Stomach (tissue), 9 donors: Measurements from ENCODE around the gene MYO9B. TPM values are rescaled to one million over a fixed set of nuclear protein-coding genes. Genes with fewer than 3 reads are reported as not detected.

Experiments
- DNase-seq, 2 donors: peaks; one replicate each; pipeline versions ENCODE4 v3.0.0 to v3.0.0-alpha.2; 2013 to 2019
- H3K27ac ChIP-seq, 5 donors: fragments of 200-600 bp in 4 of 5; sonication (generic) in 4 of 5; one replicate each; pipeline ENCODE4 v1.5.1; 2013 to 2019; ENCODE audit warnings: mild to moderate bottlenecking in 1 of 5, moderate library complexity in 1 of 5
- H3K27me3 ChIP-seq, 3 donors: fragments of 200-600 bp; sonication (generic); one replicate each; pipeline ENCODE4 v1.5.1; 2017 to 2019; ENCODE audit warnings: mixed run types in 1 of 3
- H3K36me3 ChIP-seq, 4 donors: fragments of 200-600 bp; sonication (generic); 1 replicate in 3 of 4; 2 replicates in 1 of 4; pipeline ENCODE4 v1.5.1; 2016 to 2019
- H3K4me1 ChIP-seq, 4 donors: fragments of 200-600 bp; sonication (generic); one replicate each; pipeline ENCODE4 v1.5.1; 2016 to 2019
- H3K4me3 ChIP-seq, 4 donors: fragments of 200-600 bp; sonication (generic) in 3 of 4; one replicate each; pipeline ENCODE4 v1.5.1; 2016 to 2019; ENCODE audit warnings: mild to moderate bottlenecking in 1 of 4
- H3K9me3 ChIP-seq, 4 donors: fragments of 200-600 bp; sonication (generic); one replicate each; pipeline ENCODE4 v1.5.1; 2016 to 2019
- EP300 ChIP-seq: sonication (generic); formaldehyde crosslinking; IDR thresholded peaks from one replicate; pipeline ENCODE4 v1.6.1; 2017; ENCODE audit warnings: antibody characterized with exemption
- POLR2A ChIP-seq, 4 donors: fragments of 450-650 bp; IDR thresholded peaks; one replicate each; pipeline ENCODE4 v1.6.1; 2016; ENCODE audit warnings: antibody characterized with exemption in 4 of 4, control low read depth in 2 of 4, mild to moderate bottlenecking in 1 of 4, moderate library complexity in 1 of 4
- POLR2AphosphoS5 ChIP-seq, 3 donors: sonication (generic); formaldehyde crosslinking; IDR thresholded peaks; one replicate each; pipeline ENCODE4 v1.6.1; 2016; ENCODE audit warnings: antibody characterized with exemption in 3 of 3
- WGBS, 5 donors: extraction: QIAGEN DNeasy Blood & Tissue Kit in 3 of 5; methylation state at CpG; one replicate each; pipeline versions ENCODE4 v1.1.5 to v1.1.7; 2013 to 2018; 5-methylcytosine and 5-hydroxymethylcytosine counted together
- intact Hi-C: fragments of 100-400 bp; cut with DNase I; formaldehyde crosslinking; loops from one replicate; pipeline ENCODE4 v1.15.1; 2023; ENCODE audit warnings: low total_unique reads
- polyA plus RNA-seq, 3 donors: library from polyadenylated mRNA; stranded (reverse); fragments of 200-250 nt; gene quantifications; one replicate each; pipeline ENCODE4 v1.2.3, GENCODE V29; 2013
- total RNA-seq, 5 donors: library from RNA; depleted of rRNA; stranded (reverse); fragments of >200 nt; gene quantifications; one replicate each; pipeline versions ENCODE4 v1.1.0 to v1.2.3, GENCODE V29; 2014 to 2016
- TF ChIP-seq, protein P1 (sequence below), 7 experiments: fragments of 450-650 bp in 4 of 7; fragments of 200-600 bp in 3 of 7; sonication (generic) in 3 of 7; IDR thresholded peaks; one replicate each; pipeline ENCODE4 v1.5.1; 2016 to 2019; ENCODE audit warnings: antibody characterized with exemption in 7 of 7, control low read depth in 2 of 7, mild to moderate bottlenecking in 1 of 7
- donor health status: healthy with polysubstance abuse.
- donor health status: Bipolar disorder and iron deficiency.
- donor health status: healthy.

The MYO9B gene
- total and polyA plus RNA-seq, 8 donors = 30.2 to 265 (median 62.5) TPM

DNA sequence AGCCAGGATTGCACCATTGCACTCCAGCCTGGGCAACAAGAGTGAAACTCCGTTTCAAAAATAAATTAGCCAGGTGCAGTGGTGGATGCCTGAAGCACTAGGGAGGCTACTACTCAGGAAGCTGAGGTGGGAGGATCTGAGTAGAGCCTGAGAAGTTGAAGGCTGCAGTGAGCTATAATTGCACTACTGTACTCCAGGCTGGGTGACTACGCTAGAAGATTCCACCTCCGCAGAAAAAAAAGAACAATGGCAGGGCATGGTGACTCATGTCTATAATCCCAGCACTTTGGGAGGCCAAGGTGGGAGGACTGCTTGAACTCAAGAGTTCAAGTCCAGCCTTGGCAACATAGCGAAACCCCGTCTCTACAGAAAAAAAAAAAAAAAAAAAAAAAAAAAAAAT lies 20.8 kb upstream of the MYO9B start:
- Histone ChIP-seq H3K27ac (no peak overlapping the region), H3K27me3 (no peaks in the 10 kb centered on the region), H3K9me3 (peaks cover 0 to 18% (median 9%) of the 10 kb centered on the region in 4 donors), H3K4me1 (no peaks in the 10 kb centered on the region), H3K4me3 (no peak overlapping the region), H3K36me3 (peaks cover 19 to 97% (median 92%) of the 10 kb centered on the region in 4 donors)
- intact Hi-C loops = loop anchor here (5.0 kb wide), 1 partner anchor 282 kb away; no protein-coding TSS in a partner anchor
- WGBS, 5 donors = 90 to 100% (median 97%) methylated on average over 3 to 5 of the region's 5 CpGs
- DNase-seq = no peak
- TF ChIP-seq POLR2A (IDR thresholded peaks at IDR 0.05) = no peak
- no peak for TF ChIP-seq POLR2AphosphoS5 (IDR thresholded peaks at IDR 0.05)

DNA sequence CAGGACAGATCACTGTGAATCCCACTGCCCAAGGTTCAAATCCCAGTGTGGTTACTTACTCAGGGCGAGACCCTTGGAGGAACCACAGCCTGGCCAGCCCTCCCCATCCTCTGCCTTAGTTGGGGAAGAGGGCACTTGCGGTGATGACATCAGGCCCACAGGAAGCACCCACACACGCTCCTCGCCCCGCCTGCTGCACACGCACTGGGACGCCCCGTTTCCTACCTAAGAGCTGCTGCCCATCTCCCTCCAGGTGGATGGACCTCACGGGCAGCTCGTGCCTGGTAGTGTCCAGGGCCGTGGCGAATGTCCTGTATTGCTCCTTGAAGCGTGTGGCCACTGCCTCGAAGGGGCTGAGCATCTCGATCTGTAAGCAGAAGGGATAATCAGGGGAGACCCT lies 19.9 kb upstream of the MYO9B start:
- no peak overlapping the region for H3K27ac ChIP-seq
- DNase-seq = no peak
- H3K4me1 ChIP-seq = no peaks in the 10 kb centered on the region
- peaks cover 19 to 95% (median 86%) of the 10 kb centered on the region in 4 donors for H3K36me3 ChIP-seq
- TF ChIP-seq EP300 = no peak
- TF ChIP-seq, protein P1, sequence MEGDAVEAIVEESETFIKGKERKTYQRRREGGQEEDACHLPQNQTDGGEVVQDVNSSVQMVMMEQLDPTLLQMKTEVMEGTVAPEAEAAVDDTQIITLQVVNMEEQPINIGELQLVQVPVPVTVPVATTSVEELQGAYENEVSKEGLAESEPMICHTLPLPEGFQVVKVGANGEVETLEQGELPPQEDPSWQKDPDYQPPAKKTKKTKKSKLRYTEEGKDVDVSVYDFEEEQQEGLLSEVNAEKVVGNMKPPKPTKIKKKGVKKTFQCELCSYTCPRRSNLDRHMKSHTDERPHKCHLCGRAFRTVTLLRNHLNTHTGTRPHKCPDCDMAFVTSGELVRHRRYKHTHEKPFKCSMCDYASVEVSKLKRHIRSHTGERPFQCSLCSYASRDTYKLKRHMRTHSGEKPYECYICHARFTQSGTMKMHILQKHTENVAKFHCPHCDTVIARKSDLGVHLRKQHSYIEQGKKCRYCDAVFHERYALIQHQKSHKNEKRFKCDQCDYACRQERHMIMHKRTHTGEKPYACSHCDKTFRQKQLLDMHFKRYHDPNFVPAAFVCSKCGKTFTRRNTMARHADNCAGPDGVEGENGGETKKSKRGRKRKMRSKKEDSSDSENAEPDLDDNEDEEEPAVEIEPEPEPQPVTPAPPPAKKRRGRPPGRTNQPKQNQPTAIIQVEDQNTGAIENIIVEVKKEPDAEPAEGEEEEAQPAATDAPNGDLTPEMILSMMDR (IDR thresholded peaks at IDR 0.05) = no peak
- TF ChIP-seq POLR2A (IDR thresholded peaks at IDR 0.05) = no peak
- TF ChIP-seq POLR2AphosphoS5 (IDR thresholded peaks at IDR 0.05) = no peak
- intact Hi-C loops = no loop called here
- no peaks in the 10 kb centered on the region for H3K27me3 ChIP-seq
- no peak overlapping the region for H3K4me3 ChIP-seq
- WGBS, 5 donors = 91 to 95% (median 94%) methylated on average over 7 to 15 of the region's 15 CpGs
- peaks cover 0 to 18% (median 9%) of the 10 kb centered on the region in 4 donors for H3K9me3 ChIP-seq

- Histone ChIP-seq H3K4me1 (no peaks in the 10 kb centered on the region), H3K27me3 (no peaks in the 10 kb centered on the region), H3K4me3 (no peak overlapping the region), H3K27ac (no peak overlapping the region), H3K36me3 (peaks cover 19 to 89% (median 76%) of the 10 kb centered on the region in 4 donors), H3K9me3 (peaks cover 0 to 18% (median 9%) of the 10 kb centered on the region in 4 donors)
- TF ChIP-seq POLR2AphosphoS5 (IDR thresholded peaks at IDR 0.05) = no peak
- TF ChIP-seq POLR2A (IDR thresholded peaks at IDR 0.05) = no peak
- TF ChIP-seq, protein P1 (IDR thresholded peaks at IDR 0.05) = no peak
- no peak for TF ChIP-seq EP300
- intact Hi-C loops = no loop called here
- WGBS, 5 donors = 94 to 100% (median 98%) methylated on average over 8 of the region's 8 CpGs
- DNase-seq = no peak
These were observed 17.3 kb upstream of the MYO9B start for GRCh38 chr19:17058236-17058635.

DNA sequence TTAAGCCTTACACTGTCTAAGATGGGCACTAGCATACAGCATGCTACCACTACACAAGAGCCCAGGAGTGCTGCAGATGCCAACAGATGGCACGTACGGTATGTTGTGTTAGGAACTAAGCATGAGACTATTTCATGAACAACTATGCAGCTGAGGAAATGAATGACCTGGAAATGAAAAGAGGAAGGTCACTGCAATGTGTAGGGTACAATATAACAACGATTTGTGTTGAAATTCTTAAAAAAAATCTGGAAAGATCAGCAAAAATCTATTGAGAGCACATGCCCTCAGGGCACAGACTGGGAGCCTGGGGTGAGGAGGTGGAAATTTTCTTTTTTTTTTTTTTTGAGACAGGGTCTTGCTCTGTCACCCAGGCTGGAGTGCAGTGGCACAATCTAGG lies 14.8 kb upstream of the MYO9B start:
- TF ChIP-seq POLR2AphosphoS5 (IDR thresholded peaks at IDR 0.05) (no peak), EP300 (no peak), POLR2A (IDR thresholded peaks at IDR 0.05) (no peak)
- TF ChIP-seq, protein P1 (IDR thresholded peaks at IDR 0.05) = no peak
- 75 to 94% (median 92%) methylated on average over 3 of the region's 3 CpGs for WGBS, 5 donors
- no peak overlapping the region for H3K27ac ChIP-seq
- DNase-seq = no peak
- H3K36me3 ChIP-seq = peaks cover 19 to 67% (median 57%) of the 10 kb centered on the region in 4 donors
- intact Hi-C loops = loop anchor here (10.0 kb wide), 1 partner anchor 94 kb away; no protein-coding TSS in a partner anchor
- no peak overlapping the region for H3K4me3 ChIP-seq
- H3K9me3 ChIP-seq = peaks cover 0 to 18% (median 9%) of the 10 kb centered on the region in 4 donors
- no peaks in the 10 kb centered on the region for H3K4me1 ChIP-seq
- no peaks in the 10 kb centered on the region for H3K27me3 ChIP-seq

DNA sequence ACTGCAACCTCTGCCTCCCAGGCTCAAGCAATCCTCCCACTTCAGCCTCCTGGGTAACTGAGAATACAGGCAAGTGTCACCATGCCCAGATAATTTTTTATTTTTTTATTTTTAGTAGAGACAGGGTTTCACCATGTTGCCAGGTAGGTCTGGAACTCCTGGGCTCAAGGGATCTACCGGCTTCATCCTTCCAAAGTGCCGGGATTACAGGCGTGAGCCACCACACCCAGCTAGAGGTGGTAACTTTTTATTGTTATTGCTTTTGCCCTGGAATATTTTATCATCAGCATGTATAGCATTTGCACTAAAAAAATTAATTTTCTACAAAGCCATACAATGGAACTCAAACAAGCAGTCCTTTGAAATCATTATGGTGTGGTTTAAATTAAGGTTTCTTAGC lies 14.4 kb upstream of the MYO9B start:
- Histone ChIP-seq H3K36me3 (peaks cover 19 to 63% (median 54%) of the 10 kb centered on the region in 4 donors), H3K27me3 (no peaks in the 10 kb centered on the region), H3K4me3 (no peak overlapping the region), H3K27ac (no peak overlapping the region), H3K9me3 (peaks cover 0 to 18% (median 9%) of the 10 kb centered on the region in 4 donors), H3K4me1 (no peaks in the 10 kb centered on the region)
- 86 to 100% (median 97%) methylated on average over 3 of the region's 3 CpGs for WGBS, 5 donors
- intact Hi-C loops = loop anchor here (10.0 kb wide), 1 partner anchor 94 kb away; no protein-coding TSS in a partner anchor
- no peak for DNase-seq
- TF ChIP-seq EP300 (no peak), POLR2AphosphoS5 (IDR thresholded peaks at IDR 0.05) (no peak), POLR2A (IDR thresholded peaks at IDR 0.05) (no peak)
- TF ChIP-seq, protein P1 (IDR thresholded peaks at IDR 0.05) = no peak
